ENCODE results near the gene PSMA5.

PSMA5 gene

GRCh38 chr1:109425391-109426280, 612 bp downstream of the PSMA5 start:
- Histone ChIP-seq H3K4me1 (ENCODE audit: control insufficient read depth, insufficient read depth, low read length) (no peaks in the 10 kb centered on the region), H3K9me3 (ENCODE audit: control insufficient read depth, insufficient read depth, low read depth, low read length) (no peaks in the 10 kb centered on the region), H3K27ac (ENCODE audit: extremely low read depth, low read depth, low read length) (peak overlapping the region; percentile 59), H3K36me3 (ENCODE audit: control insufficient read depth in 2 of 2, insufficient read depth in 1 of 2, low read length in 2 of 2) (peaks cover 8 to 23% of the 10 kb centered on the region in 2 experiments; a peak in 2 of 3 replicates), H3K4me3 (ENCODE audit: low read depth, low read length) (peak overlapping the region; percentile 90)
- CTCF ChIA-PET, result interaction anchor here (0.5 to 2.7 kb wide), 8 partner anchors 8 to 224 kb away, joined by 3 to 11 read pairs (median 3); partner anchors contain the start of gene CYB561D1
- POLR2A ChIA-PET, result interaction anchor here (0.6 to 2.1 kb wide), 9 partner anchors 11 to 326 kb away, joined by 3 to 9 read pairs (median 4); partner anchors contain the start of genes ATXN7L2 and SARS1
- TF ChIP-seq ZNF24 (tag by site-specific recombination; IDR thresholded peaks at IDR 0.05) (0 out of 2 replicates have a peak, but pooled peaks have one; percentile 48), ZNF660 (tag by site-specific recombination; IDR thresholded peaks at IDR 0.05) (peak; percentile 71; the same call in 1 of the 2 replicates), ZNF114 (tag by site-specific recombination; IDR thresholded peaks at IDR 0.05) (no peak), YY1 (tag by site-specific recombination; IDR thresholded peaks at IDR 0.05) (0 out of 2 replicates have a peak, but pooled peaks have one; percentile 15), ZNF157 (tag by site-specific recombination; IDR thresholded peaks at IDR 0.05) (peak; percentile 92), ZNF366 (tag by site-specific recombination; conservative IDR thresholded peaks at IDR 0.05) (peak; percentile 56), EGR2 (tag by site-specific recombination; IDR thresholded peaks at IDR 0.05; ENCODE audit: low read depth) (no peak), PATZ1 (tag by site-specific recombination; IDR thresholded peaks at IDR 0.05) (peak; percentile 62; the same call in 1 of the 2 replicates), ZNF394 (tag by site-specific recombination; IDR thresholded peaks at IDR 0.05; ENCODE audit: borderline replicate concordance) (peak; percentile 54; the same call in 1 of the 2 replicates), SCRT2 (tag by site-specific recombination; IDR thresholded peaks at IDR 0.05) (peak; percentile 89), KLF10 (tag by site-specific recombination; IDR thresholded peaks at IDR 0.05) (no peak), ZNF843 (tag by site-specific recombination; IDR thresholded peaks at IDR 0.05) (peak; percentile 40), ZNF155 (tag by site-specific recombination; IDR thresholded peaks at IDR 0.05) (no peak), KLF17 (tag by site-specific recombination; IDR thresholded peaks at IDR 0.05) (peak; percentile 33; the same call in 1 of the 2 replicates), ZBTB8A (tag by site-specific recombination; IDR thresholded peaks at IDR 0.05) (0 out of 2 replicates have a peak, but pooled peaks have one; percentile 22), ZNF121 (tag by site-specific recombination; IDR thresholded peaks at IDR 0.05) (no peak), ZNF76 (tag by site-specific recombination; IDR thresholded peaks at IDR 0.05; ENCODE audit: borderline replicate concordance, low read depth) (peak; percentile 90; the same call in 1 of the 2 replicates), ZFP69B (tag by site-specific recombination; IDR thresholded peaks at IDR 0.05) (peak; percentile 58; the same call in 1 of the 2 replicates), OSR2 (tag by site-specific recombination; IDR thresholded peaks at IDR 0.05) (0 out of 2 replicates have a peak, but pooled peaks have one; percentile 29), ZNF324 (tag by site-specific recombination; IDR thresholded peaks at IDR 0.05) (peak; percentile 72; the same call in 1 of the 2 replicates), ZFP3 (tag by site-specific recombination; IDR thresholded peaks at IDR 0.05; ENCODE audit: low read depth) (no peak), ZFP37 (tag by site-specific recombination; IDR thresholded peaks at IDR 0.05) (peak; percentile 82; the same call in 1 of the 2 replicates), GFI1B (tag by site-specific recombination; IDR thresholded peaks at IDR 0.05) (no peak), BCL6B (tag by site-specific recombination; IDR thresholded peaks at IDR 0.05) (no peak), MZF1 (tag by site-specific recombination; IDR thresholded peaks at IDR 0.05; ENCODE audit: borderline replicate concordance) (peak; percentile 54; the same call in 1 of the 2 replicates), ZNF777 (tag by site-specific recombination; IDR thresholded peaks at IDR 0.05; ENCODE audit: borderline replicate concordance) (0 out of 2 replicates have a peak, but pooled peaks have one; percentile 14), ZNF639 (tag by site-specific recombination; IDR thresholded peaks at IDR 0.05) (0 out of 2 replicates have a peak, but pooled peaks have one; percentile 49)
- TF ChIP-seq, protein P1, sequence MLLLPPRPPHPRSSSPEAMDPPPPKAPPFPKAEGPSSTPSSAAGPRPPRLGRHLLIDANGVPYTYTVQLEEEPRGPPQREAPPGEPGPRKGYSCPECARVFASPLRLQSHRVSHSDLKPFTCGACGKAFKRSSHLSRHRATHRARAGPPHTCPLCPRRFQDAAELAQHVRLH (tag by site-specific recombination; IDR thresholded peaks at IDR 0.05), result peak; percentile 26; the same call in 1 of the 2 replicates
- TF ChIP-seq, protein P2, sequence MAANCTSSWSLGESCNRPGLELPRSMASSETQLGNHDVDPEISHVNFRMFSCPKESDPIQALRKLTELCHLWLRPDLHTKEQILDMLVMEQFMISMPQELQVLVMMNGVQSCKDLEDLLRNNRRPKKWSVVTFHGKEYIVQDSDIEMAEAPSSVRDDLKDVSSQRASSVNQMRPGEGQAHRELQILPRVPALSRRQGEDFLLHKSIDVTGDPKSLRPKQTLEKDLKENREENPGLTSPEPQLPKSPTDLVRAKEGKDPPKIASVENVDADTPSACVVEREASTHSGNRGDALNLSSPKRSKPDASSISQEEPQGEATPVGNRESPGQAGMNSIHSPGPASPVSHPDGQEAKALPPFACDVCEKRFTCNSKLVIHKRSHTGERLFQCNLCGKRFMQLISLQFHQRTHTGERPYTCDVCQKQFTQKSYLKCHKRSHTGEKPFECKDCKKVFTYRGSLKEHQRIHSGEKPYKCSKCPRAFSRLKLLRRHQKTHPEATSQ (tag by site-specific recombination; IDR thresholded peaks at IDR 0.05), result peak; percentile 29; the same call in 1 of the 2 replicates

All from HEK293 (cell line).